Gastroesophageal sphincter (tissue), 4 donors: ENCODE results near the gene ARID1B. TPM values are rescaled to one million over a fixed set of nuclear protein-coding genes. Genes with fewer than 3 reads are reported as not detected.

Experiments used
- ATAC-seq: fragments of 150-250 bp; one replicate; pipeline ENCODE4 v1.9.1; 2016; ENCODE audit warnings: mild to moderate bottlenecking, moderate library complexity
- H3K27ac ChIP-seq, 4 donors: fragments of 200-600 bp; sonication (generic) in 3 of 4; 1 replicate in 3 of 4; 2 replicates in 1 of 4; pipeline ENCODE4 v1.5.1; 2016 to 2019
- H3K27me3 ChIP-seq: fragments of 200-600 bp; sonication (generic); one replicate; pipeline ENCODE4 v1.5.1; 2019
- H3K36me3 ChIP-seq, 2 donors: fragments of 200-600 bp; sonication (generic); one replicate each; pipeline ENCODE4 v1.5.1; 2019; ENCODE audit warnings: control low read depth in 1 of 2
- H3K4me1 ChIP-seq, 3 donors: fragments of 200-600 bp; sonication (generic); 1 replicate in 2 of 3; 2 replicates in 1 of 3; pipeline ENCODE4 v1.5.1; 2016 to 2019; ENCODE audit warnings: control low read depth in 2 of 3
- H3K4me3 ChIP-seq, 2 donors: fragments of 200-600 bp; sonication (generic); one replicate each; pipeline ENCODE4 v1.5.1; 2019; ENCODE audit warnings: mild to moderate bottlenecking in 1 of 2, moderate library complexity in 1 of 2
- H3K9me3 ChIP-seq, 3 donors: fragments of 200-600 bp; sonication (generic); one replicate each; pipeline ENCODE4 v1.5.1; 2017 to 2019; ENCODE audit warnings: control low read depth in 2 of 3
- CTCF ChIP-seq, 4 experiments: fragments of 200-600 bp in 2 of 4; fragments of 450-650 bp in 2 of 4; sonication (generic) in 1 of 4; IDR thresholded peaks; one replicate each; pipeline ENCODE4 v1.5.1; 2017 to 2019; ENCODE audit warnings: antibody characterized with exemption in 4 of 4, mild to moderate bottlenecking in 2 of 4, moderate library complexity in 2 of 4
- EP300 ChIP-seq: sonication (generic); formaldehyde crosslinking; IDR thresholded peaks from one replicate; pipeline ENCODE4 v1.6.1; 2017; ENCODE audit warnings: antibody characterized with exemption, mild to moderate bottlenecking
- POLR2A ChIP-seq, 2 donors: fragments of 450-650 bp; IDR thresholded peaks; one replicate each; pipeline ENCODE4 v1.6.1; 2017; ENCODE audit warnings: antibody characterized with exemption in 2 of 2, mild to moderate bottlenecking in 2 of 2, moderate library complexity in 1 of 2
- POLR2AphosphoS5 ChIP-seq: sonication (generic); formaldehyde crosslinking; IDR thresholded peaks from one replicate; pipeline ENCODE4 v1.6.1; 2017; ENCODE audit warnings: antibody characterized with exemption
- WGBS, 2 donors: methylation state at CpG; one replicate each; pipeline ENCODE4 v1.1.5; 2018; ENCODE audit warnings: low coverage in 1 of 2; 5-methylcytosine and 5-hydroxymethylcytosine counted together
- total RNA-seq, 4 donors: library from RNA; depleted of rRNA; stranded (reverse); fragments of >200 nt; gene quantifications; one replicate each; pipeline ENCODE4 v1.1.0, GENCODE V29; 2016

Gene ARID1B
- total RNA-seq, 4 donors from 2014 or later = 40.0 to 106 (median 79.7) TPM

DNA sequence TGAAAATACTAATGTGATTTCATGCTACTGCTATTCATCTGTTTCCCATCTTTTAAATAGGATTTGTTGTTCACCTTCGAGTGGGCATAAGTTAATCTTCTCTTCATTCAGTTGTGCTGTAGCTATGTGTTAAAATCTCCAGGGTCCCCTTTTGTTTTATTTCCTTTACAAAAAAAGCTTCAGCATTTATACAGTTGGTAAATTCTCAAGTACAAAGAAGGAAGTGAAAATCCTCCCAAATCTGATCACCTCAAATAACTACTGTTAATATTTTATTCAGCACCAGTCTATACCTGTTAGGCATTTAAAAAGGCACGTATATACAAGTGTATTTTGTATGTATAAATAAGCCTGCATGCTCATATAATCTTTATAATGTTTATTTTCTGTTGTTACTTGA is 294.9 kb downstream of the ARID1B start:
- WGBS, 2 donors = 62 to 80% methylated on average over 2 of the region's 2 CpGs
- peaks cover 7 to 71% (median 8%) of the 10 kb centered on the region in 3 donors for H3K4me1 ChIP-seq
- TF ChIP-seq EP300 (no peak), POLR2AphosphoS5 (no peak), CTCF (IDR thresholded peaks at IDR 0.05) (no peak), POLR2A (IDR thresholded peaks at IDR 0.05) (no peak)

GRCh38 chr6:157073596-157073995 is 296.4 kb downstream of the ARID1B start:
- H3K27me3 ChIP-seq = no peaks in the 10 kb centered on the region
- no peak overlapping the region for H3K27ac ChIP-seq
- H3K9me3 ChIP-seq = no peaks in the 10 kb centered on the region
- peaks cover 6 to 62% (median 6%) of the 10 kb centered on the region in 3 donors for H3K4me1 ChIP-seq
- 67 to 81% methylated on average over 1 to 4 of the region's 4 CpGs for WGBS, 2 donors
- TF ChIP-seq CTCF (IDR thresholded peaks at IDR 0.05) (no peak), EP300 (no peak), POLR2A (IDR thresholded peaks at IDR 0.05) (no peak), POLR2AphosphoS5 (no peak)
- no peak for ATAC-seq
- H3K36me3 ChIP-seq = no peaks in the 10 kb centered on the region
- H3K4me3 ChIP-seq = no peak overlapping the region

More for the DNA sequence above, 294.9 kb downstream of the ARID1B start:
- Histone ChIP-seq H3K27ac (no peak overlapping the region), H3K36me3 (no peaks in the 10 kb centered on the region), H3K4me3 (no peak overlapping the region), H3K9me3 (no peaks in the 10 kb centered on the region), H3K27me3 (no peaks in the 10 kb centered on the region)
- ATAC-seq = no peak

DNA sequence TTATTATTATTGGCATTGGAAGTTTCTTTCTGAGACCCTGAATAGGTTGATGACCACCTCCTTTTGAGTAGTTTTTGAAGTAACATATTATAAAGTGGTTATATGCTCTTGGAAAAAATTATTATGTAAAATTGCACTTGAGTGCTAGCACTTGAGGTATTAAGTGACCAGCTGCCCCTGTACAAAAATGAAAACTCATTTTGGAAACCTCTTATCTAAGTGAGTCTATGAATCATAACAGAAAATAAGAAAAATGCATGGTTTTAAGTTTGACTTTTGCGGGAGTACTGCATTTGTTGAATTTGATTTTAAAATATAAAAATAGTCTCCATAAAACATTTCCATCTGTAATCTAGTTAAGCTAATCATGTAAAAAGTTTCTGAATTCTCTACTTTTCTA is 297.8 kb downstream of the ARID1B start:
- H3K4me3 ChIP-seq = no peak overlapping the region
- H3K4me1 ChIP-seq = peaks cover 4 to 54% (median 6%) of the 10 kb centered on the region in 3 donors
- H3K9me3 ChIP-seq = no peaks in the 10 kb centered on the region
- no peaks in the 10 kb centered on the region for H3K27me3 ChIP-seq
- no peak for ATAC-seq
- TF ChIP-seq POLR2A (IDR thresholded peaks at IDR 0.05) (no peak), CTCF (IDR thresholded peaks at IDR 0.05) (no peak), POLR2AphosphoS5 (no peak), EP300 (no peak)
- no peaks in the 10 kb centered on the region for H3K36me3 ChIP-seq
- WGBS, 2 donors = 60 to 89% methylated on average over 1 of the region's 1 CpG
- no peak overlapping the region for H3K27ac ChIP-seq

- no peak overlapping the region for H3K4me3 ChIP-seq
- 92 to 96% methylated on average over 4 to 7 of the region's 8 CpGs for WGBS, 2 donors
- no peaks in the 10 kb centered on the region for H3K9me3 ChIP-seq
- no peak overlapping the region for H3K27ac ChIP-seq
- no peak for ATAC-seq
- H3K4me1 ChIP-seq = peaks cover 0 to 52% (median 4%) of the 10 kb centered on the region in 3 donors
- no peaks in the 10 kb centered on the region for H3K27me3 ChIP-seq
- no peaks in the 10 kb centered on the region for H3K36me3 ChIP-seq
- TF ChIP-seq POLR2AphosphoS5 (no peak), CTCF (IDR thresholded peaks at IDR 0.05) (no peak), EP300 (no peak), POLR2A (IDR thresholded peaks at IDR 0.05) (no peak)
Measured at GRCh38 chr6:157075549-157076450, 298.6 kb downstream of the ARID1B start.

GRCh38 chr6:157076451-157076822 is 299.3 kb downstream of the ARID1B start:
- H3K4me1 ChIP-seq = peaks cover 0 to 48% (median 0%) of the 10 kb centered on the region in 3 donors
- no peaks in the 10 kb centered on the region for H3K27me3 ChIP-seq
- no peaks in the 10 kb centered on the region for H3K36me3 ChIP-seq
- TF ChIP-seq POLR2AphosphoS5 (no peak), POLR2A (IDR thresholded peaks at IDR 0.05) (no peak), CTCF (IDR thresholded peaks at IDR 0.05) (no peak), EP300 (no peak)
- H3K27ac ChIP-seq = no peak overlapping the region
- H3K4me3 ChIP-seq = no peak overlapping the region
- no peaks in the 10 kb centered on the region for H3K9me3 ChIP-seq
- ATAC-seq = no peak
